ENCODE results near the gene SNPH. TPM values are rescaled to one million over a fixed set of nuclear protein-coding genes. Genes with fewer than 3 reads are reported as not detected.

SNPH gene
- total RNA-seq, 1 donor from 2014 or later: 11.2 TPM

GRCh38 chr20:1312904-1313235 lies 46.8 kb downstream of the SNPH start:
- no peak for TF ChIP-seq CTCF (IDR thresholded peaks at IDR 0.05; ENCODE audit: borderline replicate concordance)
- Histone ChIP-seq H3K27ac (replicated peaks) (no peak overlapping the region), H3K36me3 (no peaks in the 10 kb centered on the region), H3K4me3 (peak overlapping the region; percentile 43), H3K4me1 (peaks cover 12% of the 10 kb centered on the region), H3K9me3 (replicated peaks) (no peaks in the 10 kb centered on the region), H3K27me3 (ENCODE audit: low read depth) (no peaks in the 10 kb centered on the region)
- no peak for DNase-seq
- intact Hi-C loops (cut with micrococcal nuclease): loop anchor here (5.0 kb wide), 2 partner anchors 84 to 124 kb away; no protein-coding TSS in a partner anchor

- H3K4me3 ChIP-seq: peak overlapping the region; percentile 43
- DNase-seq: peak; percentile 75
- no peaks in the 10 kb centered on the region for H3K36me3 ChIP-seq
- peak; percentile 99 for TF ChIP-seq CTCF (IDR thresholded peaks at IDR 0.05; ENCODE audit: borderline replicate concordance)
- H3K9me3 ChIP-seq (replicated peaks): no peaks in the 10 kb centered on the region
- intact Hi-C loops (cut with micrococcal nuclease): loop anchor here (5.0 kb wide), 2 partner anchors 84 to 124 kb away; no protein-coding TSS in a partner anchor
- H3K27me3 ChIP-seq (ENCODE audit: low read depth): no peaks in the 10 kb centered on the region
- H3K27ac ChIP-seq (replicated peaks): peak overlapping the region; percentile 64
- H3K4me1 ChIP-seq: peaks cover 12% of the 10 kb centered on the region
Observed at GRCh38 chr20:1313236-1313964, 47.3 kb downstream of the SNPH start.

GRCh38 chr20:1315804-1316203 lies 49.7 kb downstream of the SNPH start:
- no peak overlapping the region for H3K27ac ChIP-seq (replicated peaks)
- peaks cover 21% of the 10 kb centered on the region for H3K4me1 ChIP-seq
- H3K36me3 ChIP-seq: no peaks in the 10 kb centered on the region
- H3K4me3 ChIP-seq: no peak overlapping the region
- H3K9me3 ChIP-seq (replicated peaks): no peaks in the 10 kb centered on the region
- DNase-seq: no peak
- H3K27me3 ChIP-seq (ENCODE audit: low read depth): no peaks in the 10 kb centered on the region
- intact Hi-C loops (cut with micrococcal nuclease): no loop called here
- TF ChIP-seq CTCF (IDR thresholded peaks at IDR 0.05; ENCODE audit: borderline replicate concordance): no peak

- TF ChIP-seq CTCF (IDR thresholded peaks at IDR 0.05; ENCODE audit: borderline replicate concordance): no peak
- Histone ChIP-seq H3K27ac (replicated peaks) (no peak overlapping the region), H3K27me3 (ENCODE audit: low read depth) (no peaks in the 10 kb centered on the region), H3K4me3 (no peak overlapping the region), H3K4me1 (peaks cover 40% of the 10 kb centered on the region), H3K36me3 (no peaks in the 10 kb centered on the region), H3K9me3 (replicated peaks) (no peaks in the 10 kb centered on the region)
- DNase-seq: no peak
- intact Hi-C loops (cut with micrococcal nuclease): no loop called here
Observed at GRCh38 chr20:1317545-1318255, 51.6 kb downstream of the SNPH start.

- no peak for DNase-seq
- Histone ChIP-seq H3K27me3 (ENCODE audit: low read depth) (no peaks in the 10 kb centered on the region), H3K27ac (replicated peaks) (no peak overlapping the region), H3K9me3 (replicated peaks) (no peaks in the 10 kb centered on the region), H3K4me1 (peaks cover 43% of the 10 kb centered on the region), H3K36me3 (no peaks in the 10 kb centered on the region), H3K4me3 (no peak overlapping the region)
- TF ChIP-seq CTCF (IDR thresholded peaks at IDR 0.05; ENCODE audit: borderline replicate concordance): no peak
- intact Hi-C loops (cut with micrococcal nuclease): no loop called here
Observed at GRCh38 chr20:1319051-1319450, 53.0 kb downstream of the SNPH start.

Data from left ventricle myocardium inferior (tissue), 1 donor.